GM21381 (cell line): ENCODE measurements around the gene CLCN7.
A peak's percentile ranks its signal among the peaks of the same experiment; 100 is the strongest.

ENCODE experiments used
- ATAC-seq: cut with Tn5 transposase; IDR thresholded peaks from one replicate; pipeline ENCODE4 v1.9.1; 2021; ENCODE audit warnings: mild to moderate bottlenecking, moderate library complexity; ENCODE audit not compliant: unreplicated experiment

The CLCN7 gene

DNA sequence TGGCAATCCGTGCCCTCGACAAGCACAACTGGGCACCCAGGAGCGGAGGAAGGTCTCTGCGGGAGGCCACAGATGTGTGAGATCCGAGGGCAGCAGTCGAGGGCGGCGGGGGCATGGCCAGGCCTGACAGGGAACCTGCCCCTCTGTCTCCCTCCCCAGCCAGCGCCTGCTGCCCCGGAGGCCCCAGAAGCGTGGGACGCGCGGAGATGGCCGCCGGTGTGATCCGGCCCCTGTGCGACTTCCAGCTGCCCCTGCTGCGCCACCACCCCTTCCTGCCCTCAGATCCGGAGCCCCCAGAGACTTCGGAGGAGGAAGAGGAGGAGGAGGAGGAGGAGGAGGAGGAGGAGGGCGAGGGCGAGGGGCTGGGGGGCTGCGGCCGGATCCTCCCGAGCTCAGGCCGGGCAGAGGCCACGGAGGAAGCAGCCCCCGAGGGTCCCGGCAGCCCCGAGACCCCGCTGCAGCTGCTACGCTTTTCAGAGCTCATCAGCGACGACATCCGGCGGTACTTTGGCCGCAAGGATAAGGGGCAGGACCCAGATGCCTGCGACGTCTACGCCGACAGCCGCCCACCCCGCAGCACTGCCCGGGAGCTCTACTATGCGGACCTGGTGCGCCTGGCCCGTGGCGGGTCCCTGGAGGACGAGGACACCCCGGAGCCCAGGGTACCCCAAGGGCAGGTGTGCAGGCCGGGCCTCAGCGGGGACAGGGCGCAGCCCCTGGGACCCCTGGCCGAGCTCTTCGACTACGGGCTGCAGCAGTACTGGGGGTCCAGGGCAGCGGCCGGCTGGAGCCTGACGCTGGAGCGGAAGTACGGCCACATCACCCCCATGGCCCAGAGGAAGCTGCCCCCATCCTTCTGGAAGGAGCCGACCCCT, 42.2 kb downstream of the CLCN7 start:
- ATAC-seq, result no peak

DNA sequence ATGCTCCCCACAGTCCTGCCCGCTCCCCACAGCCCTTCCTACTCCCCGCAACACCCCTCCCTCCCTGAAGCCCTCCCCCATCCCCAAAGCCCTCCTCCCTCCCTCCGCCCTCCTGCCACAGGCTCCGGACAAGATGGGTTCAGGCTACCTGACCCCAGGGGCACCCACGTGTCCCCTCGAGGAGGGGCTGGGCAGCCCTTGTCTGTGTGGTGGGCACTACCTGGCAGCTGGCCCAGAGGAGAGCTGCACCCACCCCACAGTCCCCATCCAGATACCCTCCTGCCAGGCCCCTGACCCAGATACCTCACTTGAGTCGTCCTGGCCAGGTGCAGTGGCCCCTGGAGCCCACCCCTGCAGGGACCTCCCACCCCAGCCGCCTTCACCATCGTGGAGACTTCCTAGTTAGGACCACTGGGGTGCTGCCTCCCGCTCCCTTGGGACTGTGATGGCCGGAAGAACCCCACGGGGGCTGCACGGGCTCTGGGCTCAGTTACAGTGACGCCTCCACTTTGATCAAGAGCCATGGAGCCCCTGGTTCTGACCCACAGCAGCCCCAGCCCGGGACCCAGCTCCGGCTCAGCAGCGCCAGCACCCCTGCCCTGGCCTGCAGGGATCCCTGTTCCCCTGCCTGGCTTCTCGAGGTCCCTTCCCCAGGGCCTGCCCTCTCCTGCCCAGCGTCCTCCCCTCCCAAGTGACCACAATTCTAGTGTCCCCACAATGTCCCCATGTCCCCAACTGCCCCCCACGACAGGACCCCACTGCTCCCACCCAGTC, 43.1 kb downstream of the CLCN7 start:
- no peak for ATAC-seq

DNA sequence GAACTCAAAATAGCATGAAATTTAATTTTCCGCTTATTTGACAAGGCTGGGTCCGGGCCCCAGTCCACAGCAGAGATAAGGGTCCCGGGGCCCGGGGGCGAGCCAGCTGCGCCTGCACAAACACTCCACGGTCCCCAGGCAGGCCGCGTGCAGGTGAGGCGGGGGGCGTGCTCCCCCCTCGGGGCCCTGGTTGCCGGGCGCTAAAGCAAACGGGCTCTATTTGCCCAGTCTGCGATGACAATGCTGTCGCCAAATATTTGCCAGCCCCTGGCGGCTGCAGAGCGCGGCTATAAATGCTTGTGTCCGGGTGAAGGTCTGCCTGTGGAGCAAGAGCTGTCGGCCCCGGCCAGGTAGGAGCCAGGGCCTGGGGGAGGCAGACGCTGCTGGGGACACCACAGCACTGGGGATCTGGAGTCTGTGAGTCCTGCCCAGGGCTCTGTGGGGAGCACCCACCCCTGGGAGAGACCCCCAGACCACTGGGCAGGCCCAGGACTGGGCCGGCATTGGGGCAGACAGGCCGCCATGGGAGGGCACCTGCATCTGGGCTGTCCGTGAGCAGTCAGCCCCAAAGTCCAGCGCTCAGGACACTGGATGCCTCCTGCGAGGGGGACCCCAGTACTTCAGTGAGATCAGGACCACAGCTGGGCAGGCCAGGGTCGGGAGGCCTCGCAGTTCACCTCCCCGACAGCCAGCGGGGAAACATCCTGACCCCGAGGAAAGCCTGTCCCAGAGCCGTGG, 43.9 kb downstream of the CLCN7 start, which contains the start of gene PERCC1:
PERCC1 (plus strand) TSS at position 320 of the 738 bp plus-strand sequence. CDS start 1,516 bp downstream, outside the sequence.
- ATAC-seq, result no peak

DNA sequence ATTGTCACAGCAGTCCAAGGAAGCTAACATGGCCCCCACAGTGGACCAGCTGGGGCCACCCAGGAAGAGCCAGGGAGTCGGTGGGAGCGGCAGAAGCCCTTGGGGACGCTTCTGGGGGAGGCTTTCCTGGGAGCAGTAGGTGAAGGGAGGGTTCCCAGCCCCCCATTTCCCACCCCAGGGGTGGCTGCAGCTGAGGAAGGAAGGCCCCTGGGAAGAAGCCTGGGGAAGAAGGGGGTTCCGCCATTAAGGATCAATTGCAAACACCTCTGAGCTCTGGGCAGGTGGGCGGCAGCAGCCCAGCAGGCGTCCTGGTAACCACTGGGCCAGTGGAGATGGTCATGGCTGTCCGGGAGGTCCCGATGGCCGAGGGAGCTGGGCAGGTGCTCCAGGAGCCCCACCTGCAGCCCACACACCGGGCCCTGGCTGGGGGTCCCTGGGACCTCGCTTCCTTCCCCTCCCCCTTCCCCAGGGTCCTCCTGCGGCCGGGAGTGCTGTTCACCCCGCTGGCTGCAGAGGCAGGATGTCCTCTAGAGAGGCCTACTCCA, 44.5 kb downstream of the CLCN7 start:
- ATAC-seq, result no peak

DNA sequence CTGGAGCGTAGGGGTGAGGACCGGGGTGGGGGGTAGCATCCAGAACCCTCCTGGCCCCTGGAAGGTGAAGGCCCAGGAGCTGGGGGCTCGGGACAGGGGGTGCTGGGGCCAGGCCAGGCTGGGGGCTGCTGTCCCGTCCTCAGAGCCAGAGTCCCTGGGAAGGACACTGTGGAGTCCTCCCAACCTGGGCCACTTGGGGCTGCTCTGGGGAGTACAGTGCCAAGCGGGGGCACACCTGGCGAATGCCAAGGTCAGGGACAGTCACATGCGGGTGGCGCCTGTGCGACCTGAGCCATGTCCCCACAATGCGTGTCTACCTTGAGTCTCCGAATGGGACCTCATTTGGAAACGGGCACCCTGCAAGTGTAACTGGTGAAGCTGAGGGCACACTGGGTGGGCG, 45.2 kb downstream of the CLCN7 start:
- ATAC-seq, result no peak

DNA sequence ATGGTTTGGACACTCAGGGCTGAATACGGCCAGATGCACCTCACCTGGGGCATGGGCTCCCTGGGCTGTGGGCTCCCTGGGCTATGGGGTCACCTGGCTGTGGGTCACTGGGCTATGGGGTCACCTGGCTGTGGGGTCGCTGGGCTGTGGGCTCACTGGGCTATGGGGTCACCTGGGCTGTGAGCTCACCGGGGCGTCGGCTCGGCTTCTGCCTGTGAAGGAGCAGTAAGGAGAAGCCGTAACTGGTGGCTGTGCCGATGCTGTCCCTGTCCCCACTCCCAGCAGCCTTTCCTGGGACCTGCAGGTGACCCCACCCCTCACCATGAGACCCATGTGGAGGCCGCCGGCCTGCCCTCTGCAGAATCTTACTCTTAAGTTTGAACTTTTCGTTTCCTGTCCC, 45.8 kb downstream of the CLCN7 start:
- ATAC-seq, result no peak

DNA sequence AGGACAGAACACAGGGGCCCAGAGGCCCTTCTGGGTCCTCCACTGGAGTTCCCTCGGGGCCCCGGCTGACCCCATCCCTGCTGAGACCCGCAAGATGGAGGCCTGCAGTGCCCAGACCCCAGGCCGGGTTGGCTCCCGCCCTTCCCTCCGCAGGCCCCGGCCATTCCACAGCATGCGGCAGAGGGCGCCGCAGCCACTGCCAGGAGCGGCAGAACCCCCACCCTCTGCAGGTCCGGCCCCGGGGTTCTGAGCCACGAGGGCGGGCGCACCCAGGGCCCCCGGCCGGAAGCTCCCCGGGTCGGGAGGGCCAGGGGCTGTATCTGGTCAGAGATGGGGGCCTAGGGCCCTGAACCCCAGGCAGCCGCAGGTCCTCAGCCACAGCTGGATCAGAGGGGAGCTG, 46.3 kb downstream of the CLCN7 start:
- no peak for ATAC-seq

DNA sequence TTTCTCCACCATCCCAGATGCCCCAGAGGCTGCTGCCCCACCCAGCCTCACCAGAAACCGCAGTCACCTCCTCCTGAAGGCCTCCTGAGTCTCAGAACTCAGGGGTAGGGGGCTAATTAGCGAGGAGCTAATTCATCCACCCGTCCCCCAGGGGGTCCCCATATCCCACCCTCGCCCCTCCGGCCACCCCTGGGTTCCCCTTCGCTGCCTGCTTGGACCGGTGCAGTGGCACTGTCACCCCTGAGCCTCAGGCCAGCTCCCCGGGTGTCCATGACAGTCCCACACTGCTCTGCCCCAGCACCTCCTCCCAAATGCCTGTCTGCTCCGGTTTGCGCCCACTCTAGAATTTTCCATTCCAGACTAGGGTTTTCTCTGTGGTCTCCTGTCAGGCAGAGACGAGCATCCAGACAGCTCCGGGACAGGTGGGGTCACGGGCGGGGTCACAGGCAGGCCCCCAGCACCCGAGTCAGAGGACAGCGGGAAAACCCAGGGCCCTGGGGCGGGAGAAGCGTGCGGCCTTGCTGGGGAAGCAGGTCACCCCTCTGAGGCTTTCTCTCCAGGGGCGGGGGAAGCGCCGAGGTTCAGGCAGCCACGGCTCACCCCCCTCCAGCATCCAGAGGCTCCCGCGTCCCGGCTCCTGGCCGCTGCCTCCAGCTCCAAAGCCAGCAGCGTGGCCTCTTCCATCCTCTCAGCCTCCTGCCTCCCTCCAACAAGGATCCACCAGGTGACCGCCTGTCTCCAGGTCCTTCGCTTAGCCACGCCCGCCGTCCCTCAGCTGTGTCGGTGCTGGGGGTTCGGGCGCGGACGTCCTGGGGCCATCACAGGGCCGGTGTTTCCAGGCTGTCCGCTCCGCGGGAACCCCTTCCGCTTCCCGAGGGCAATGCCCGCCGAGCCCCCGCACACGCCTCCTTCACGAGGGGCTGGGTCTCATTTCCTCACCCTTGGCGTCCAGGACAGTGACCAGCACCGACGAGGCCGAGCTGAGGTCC, 47.1 kb downstream of the CLCN7 start:
- no peak for ATAC-seq

DNA sequence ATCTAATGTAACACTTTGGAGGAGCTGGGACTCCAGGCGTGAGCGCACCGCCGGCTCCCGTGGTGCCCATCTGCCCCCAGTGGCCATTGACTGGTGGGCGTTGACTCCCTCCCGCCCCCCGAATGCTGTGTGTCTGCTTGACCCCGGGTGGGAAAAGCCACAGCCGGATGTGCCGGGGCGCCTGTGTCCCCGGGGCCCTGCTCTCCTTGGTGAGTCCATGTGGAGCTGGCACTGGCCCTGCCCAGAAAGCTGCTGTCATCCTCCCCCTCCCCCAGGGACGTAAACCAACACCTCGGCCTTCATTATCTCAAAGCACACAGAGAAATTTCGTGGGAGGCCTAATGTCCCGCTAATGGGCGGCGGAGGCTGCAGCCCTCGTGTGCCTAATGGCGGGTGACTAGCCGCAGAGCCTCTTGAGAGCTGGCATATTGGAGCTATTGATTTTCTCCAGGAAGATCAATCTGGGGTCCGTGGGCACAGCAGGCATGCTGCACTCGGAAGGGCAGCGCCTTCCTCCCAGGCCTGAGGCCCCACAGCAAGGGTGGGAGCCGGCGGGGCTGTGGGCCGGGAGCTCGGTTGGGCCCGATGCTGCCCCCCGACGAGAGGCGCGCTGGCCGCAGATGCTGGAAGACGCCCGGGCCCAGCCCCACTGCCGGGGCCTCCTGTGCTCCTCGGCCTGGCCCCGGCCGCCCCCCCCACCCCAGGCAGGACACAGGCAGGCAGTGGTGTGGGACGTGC, 47.9 kb downstream of the CLCN7 start:
- no peak for ATAC-seq

DNA sequence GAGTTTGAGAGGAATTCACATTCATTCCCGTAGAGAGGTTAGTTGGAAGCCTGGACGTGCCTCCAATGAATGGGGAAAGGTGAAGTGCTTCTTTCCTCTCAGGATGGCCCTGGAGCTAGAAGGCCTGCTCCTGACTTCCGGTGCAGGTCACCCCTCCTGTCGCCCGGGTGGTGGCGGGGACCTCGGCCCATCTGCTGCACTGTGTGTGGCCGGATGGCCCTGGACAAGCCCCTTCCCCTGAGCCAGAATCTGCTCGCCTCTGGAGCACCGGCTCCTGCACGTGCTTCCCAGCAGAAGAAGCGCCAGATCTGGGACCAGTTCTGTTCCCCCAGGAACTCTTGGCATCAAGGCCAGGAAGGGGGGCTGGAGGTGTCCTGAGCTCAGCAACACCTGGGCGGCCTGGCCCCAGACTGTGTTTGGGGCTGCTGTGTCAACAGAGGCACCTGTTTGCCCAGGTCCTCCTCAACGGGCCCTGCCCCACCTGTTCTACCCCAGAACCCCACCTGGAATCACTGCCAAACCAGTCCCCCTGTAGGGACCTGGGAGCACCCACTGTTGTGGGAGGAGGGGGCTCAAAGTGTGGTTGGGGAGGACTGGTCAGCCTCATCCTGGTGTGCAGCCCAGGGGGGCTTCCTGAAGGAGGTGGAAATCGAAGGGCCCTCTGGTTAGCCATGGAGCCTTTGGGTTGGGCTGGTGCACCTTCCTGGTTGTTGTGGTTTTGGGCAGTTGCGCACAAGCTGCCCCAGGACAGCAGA, 49.0 kb downstream of the CLCN7 start:
- ATAC-seq, result no peak

DNA sequence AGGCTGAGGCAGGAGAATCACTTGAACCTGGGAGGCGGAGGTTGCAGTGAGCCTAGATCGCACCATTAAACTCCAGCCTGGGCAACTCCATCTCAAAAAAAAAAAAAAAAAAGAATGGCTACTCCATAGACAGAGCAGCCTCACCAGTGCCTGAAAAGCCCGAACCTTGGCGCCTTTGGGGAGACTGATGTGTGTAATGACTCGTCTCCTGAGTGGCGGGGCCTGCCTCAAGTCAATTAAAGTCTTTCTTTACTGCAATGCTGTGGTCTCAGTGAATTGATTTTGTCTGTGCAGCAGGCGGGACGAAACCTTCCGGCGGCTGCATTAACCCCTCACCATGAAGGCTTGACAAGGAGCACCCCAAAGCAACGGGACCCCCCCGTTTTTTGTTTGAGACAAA, 50.8 kb downstream of the CLCN7 start:
- ATAC-seq, result no peak

DNA sequence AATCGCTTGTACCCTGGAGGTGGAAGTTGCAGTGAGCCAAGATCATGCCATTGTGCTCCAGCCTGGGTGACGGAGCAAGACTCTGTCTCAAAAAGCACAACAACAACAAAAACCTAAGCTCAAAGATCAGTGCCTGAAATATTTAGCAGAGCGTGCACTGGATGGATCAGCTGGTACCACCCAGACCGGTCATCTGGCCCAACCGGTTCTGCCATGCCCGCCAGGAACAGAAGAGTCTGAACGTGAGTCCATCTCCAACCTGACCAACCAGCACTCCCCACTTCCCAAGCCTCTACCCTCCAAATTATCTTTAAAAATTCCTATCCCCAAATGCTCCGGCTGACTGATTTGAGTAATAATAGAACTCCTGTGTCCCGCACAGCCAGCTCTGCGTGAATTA, 52.8 kb downstream of the CLCN7 start:
- ATAC-seq, result no peak

DNA sequence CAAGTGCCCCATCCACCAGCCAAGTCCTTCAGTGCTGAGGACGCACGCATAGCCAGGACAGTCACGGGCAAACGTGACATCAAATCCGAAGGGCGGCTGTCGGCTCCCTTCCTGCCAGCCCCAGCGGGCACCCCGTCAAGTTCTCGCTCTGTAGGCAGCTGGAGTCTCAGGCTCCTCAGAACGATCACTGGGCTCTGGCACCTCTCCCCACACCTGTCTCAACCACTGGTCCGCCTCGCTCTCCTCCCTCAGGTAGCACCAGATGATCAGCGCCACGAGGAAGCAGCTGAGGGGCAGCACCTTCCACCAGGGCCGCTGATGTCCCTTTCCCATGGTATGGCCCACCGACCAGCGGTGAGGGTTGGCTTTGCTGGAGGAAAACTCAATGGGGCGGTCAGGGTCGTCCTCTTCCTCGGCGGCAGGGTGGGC, 54.7 kb downstream of the CLCN7 start:
- peak; percentile 10 for ATAC-seq

DNA sequence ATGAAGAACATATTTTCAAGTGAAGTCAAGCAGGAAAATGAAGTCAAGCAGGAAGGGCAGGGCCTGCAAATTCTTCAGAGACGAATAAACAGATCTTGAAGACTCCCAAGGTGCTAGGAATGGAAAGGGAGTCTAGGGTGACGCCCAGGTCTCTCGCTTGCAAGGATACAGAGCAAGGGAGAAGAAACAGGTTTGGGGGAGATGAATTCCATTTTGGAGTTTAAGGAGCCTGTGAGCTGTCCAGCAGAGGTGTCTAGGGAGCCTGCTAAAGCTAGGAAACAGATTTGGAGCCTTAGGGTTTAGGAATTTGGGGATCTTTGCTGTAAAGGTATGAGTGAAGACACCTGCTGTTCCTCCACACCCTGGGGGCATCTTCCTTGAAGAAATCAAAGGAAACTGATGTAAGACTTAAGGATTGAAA, 58.3 kb downstream of the CLCN7 start:
- ATAC-seq, result no peak

DNA sequence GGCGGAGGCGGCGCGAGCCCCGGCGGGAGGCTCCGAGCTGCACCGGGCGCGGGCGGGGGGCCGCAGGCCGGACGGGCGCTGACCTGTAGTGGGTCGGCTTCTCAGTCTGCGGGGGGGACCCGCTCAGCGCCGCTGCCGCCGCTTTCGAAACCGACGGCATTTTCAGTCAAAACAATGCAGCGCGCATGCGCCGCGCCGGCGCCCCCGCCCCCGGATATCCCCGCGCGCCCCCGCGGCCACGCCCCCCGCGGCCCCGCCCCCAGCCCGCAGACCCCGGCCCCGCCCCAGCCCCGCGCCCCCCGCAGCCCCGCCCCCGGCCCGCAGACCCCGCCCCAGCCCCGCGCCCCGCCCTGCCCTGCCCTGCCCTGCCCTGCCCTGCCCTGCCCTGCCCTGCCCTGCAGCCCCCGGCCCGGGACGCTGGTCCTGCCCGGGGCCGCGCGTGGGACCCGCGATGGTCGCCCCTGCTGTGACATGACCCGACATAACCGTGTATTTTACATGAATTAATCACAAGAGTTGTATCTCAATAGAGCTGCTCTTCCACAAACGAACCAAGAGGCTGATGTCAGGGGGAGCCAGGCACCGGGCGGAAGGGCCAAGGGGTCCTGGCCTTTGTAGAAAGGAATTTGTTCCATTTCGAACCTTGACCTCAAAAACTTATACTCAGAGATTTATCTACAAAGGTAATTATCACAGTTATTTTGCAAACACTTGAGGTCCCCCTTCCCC, 60.1 kb downstream of the CLCN7 start, which contains the start of gene UNKL:
UNKL (minus strand) TSS at position 173 of the 729 bp plus-strand sequence; CDS start at position 160, 13 bp downstream.
- ATAC-seq, result peak; percentile 51

DNA sequence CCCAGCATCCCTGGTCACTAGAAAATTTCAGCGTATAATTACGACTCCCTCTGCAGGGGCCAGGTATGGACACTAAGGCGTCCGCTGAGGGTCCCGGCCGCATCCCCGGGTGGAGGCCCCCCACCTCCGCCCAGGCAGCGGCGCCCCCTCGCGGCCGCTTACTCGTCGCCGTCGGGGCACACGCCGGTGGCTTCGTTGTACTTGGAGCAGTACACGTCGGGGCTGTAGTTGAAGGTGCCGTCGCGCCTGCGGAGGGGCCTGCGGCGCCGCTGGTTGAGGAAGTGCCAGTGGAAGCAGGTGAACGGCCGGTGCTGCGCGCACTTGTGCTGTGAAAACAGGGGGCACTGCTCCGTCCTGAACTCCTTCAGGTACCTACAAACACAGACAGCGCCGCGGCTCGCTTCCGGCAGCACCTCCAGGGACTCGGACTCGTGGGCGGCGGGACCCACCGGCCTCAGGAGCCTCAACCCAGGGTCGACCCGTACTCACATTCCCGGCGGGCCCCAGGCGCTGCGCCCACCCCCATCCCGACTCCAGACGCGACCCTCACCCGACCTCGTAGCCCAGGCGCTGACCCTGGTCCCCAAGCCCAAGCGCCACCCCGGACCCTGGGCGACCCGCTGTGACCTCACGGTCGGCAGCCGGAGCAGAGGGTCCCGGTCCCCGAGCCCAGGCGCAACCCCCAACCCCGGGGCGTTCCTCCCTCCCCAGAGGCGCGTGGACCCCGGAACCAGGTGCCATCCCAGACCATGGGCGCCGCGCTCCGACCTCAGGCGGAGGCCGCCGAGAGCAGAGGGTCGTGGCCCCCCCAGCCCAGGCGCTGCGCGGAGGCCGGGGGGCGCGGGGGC, 60.9 kb downstream of the CLCN7 start:
- ATAC-seq, result peak; percentile 41

DNA sequence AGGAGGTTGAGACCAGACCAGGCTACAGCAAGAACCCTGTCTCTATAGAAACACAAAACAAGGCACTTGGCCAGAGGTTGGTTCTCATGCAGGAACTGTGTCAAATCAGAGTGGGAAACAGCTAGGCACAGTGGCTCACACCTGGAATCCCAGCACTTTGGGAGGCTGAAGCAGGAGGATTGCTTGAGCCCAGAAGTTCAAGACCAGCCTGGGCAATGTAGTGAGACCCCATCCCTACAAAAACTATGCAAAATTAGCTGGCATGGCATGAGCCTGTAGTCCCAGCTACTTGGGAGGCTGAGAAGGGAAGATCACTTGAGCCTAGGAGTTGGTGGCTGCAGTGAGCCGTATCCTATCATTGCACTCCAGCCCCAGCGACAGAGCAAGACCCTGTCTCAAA, 62.0 kb downstream of the CLCN7 start:
- no peak for ATAC-seq
